Measurements from ENCODE around the gene UPF3A. TPM values are rescaled to one million over a fixed set of nuclear protein-coding genes. Genes with fewer than 3 reads are reported as not detected.

UPF3A gene
- total and polyA plus RNA-seq, 2 of the 4 experiments (the other 2 are of a cell fraction) = 11.7 to 51.6 TPM

DNA sequence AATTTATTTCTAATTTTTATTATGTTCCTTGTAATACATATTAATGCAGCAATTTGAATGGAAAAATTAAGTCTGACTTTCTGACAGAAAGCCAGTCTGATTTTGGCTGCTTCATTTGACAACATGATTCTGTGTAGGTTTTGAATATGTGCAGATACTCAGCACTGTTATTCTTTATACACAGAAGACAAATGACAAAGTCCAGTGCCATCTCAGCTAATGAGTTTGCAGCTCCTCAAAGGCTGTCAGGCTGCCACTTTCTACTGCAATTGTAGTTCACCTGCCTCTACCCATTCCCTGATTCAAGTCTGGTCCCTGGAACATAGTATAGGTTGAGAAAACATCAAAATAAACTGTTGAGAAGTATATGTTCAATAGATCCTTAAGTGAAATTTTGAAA lies 30.0 kb downstream of the UPF3A start:
- Histone ChIP-seq H2BK5ac (ENCODE audit: low read depth, low read length, poor library complexity, severe bottlenecking) (no peak overlapping the region), H3K4me1 (ENCODE audit: control insufficient read depth, insufficient read depth, low read length) (peaks cover 11% of the 10 kb centered on the region), H2BK120ac (ENCODE audit: low read depth, low read length) (no peak overlapping the region; the same call in 1 of the 2 replicates), H2BK20ac (ENCODE audit: low read depth, low read length) (0 out of 2 replicates have a peak overlapping the region, but pooled peaks have one; percentile 54), H2AK5ac (ENCODE audit: low read depth, low read length) (peak overlapping the region; percentile 22; the same call in 1 of the 2 replicates), H3K9me1 (ENCODE audit: insufficient read depth, low read length) (peaks cover 3% of the 10 kb centered on the region; the same call in 1 of the 2 replicates), H3K18ac (ENCODE audit: low read depth, low read length) (no peak overlapping the region), H2BK15ac (ENCODE audit: low read depth, low read length) (no peak overlapping the region), H3K23ac (ENCODE audit: low read depth, low read length) (no peak overlapping the region), H4K8ac (ENCODE audit: low read depth in 2 of 2, low read length in 2 of 2) (no peak overlapping the region), H3K36me3 (ENCODE audit: control insufficient read depth, insufficient read depth, low read length) (peaks cover 6% of the 10 kb centered on the region), H3K4ac (ENCODE audit: low read depth, low read length) (no peak overlapping the region), H3K79me1 (ENCODE audit: low read depth in 1 of 2, low read length in 2 of 2) (peaks cover 0 to 2% of the 10 kb centered on the region in 2 experiments; a peak in 1 of 4 replicates), H3K56ac (ENCODE audit: extremely low read depth, insufficient read depth, low read length) (no peak overlapping the region), H3K27ac (ENCODE audit: insufficient read depth, low read length) (no peak overlapping the region), H3K4me2 (ENCODE audit: low read depth, low read length) (no peak overlapping the region), H3K14ac (replicated peaks; ENCODE audit: low read depth, low read length) (no peak overlapping the region), H2AK9ac (replicated peaks; ENCODE audit: low read depth, low read length, poor library complexity) (no peak overlapping the region), H4K20me1 (ENCODE audit: insufficient read depth, low read length) (peaks cover 7% of the 10 kb centered on the region; the same call in 1 of the 2 replicates), H3K27me3 (ENCODE audit: control insufficient read depth, insufficient read depth, low read length) (no peaks in the 10 kb centered on the region), H3K9me3 (ENCODE audit: control insufficient read depth, insufficient read depth, low read length) (no peaks in the 10 kb centered on the region), H4K5ac (ENCODE audit: low read depth, low read length) (no peak overlapping the region), H3K9ac (ENCODE audit: low read depth, low read length) (no peak overlapping the region), H2AFZ (replicated peaks; ENCODE audit: low read length, poor library complexity) (no peak overlapping the region), H3K4me3 (ENCODE audit: insufficient read depth, low read depth, low read length) (no peak overlapping the region), H4K91ac (ENCODE audit: insufficient read depth, low read depth, low read length) (0 out of 2 replicates have a peak overlapping the region, but pooled peaks have one; percentile 49)
- POLR2A ChIA-PET (ENCODE audit: unreplicated experiment) = no interaction called here
- TF ChIP-seq RCOR1 (IDR thresholded peaks at IDR 0.05; ENCODE audit: insufficient replicate concordance, low read length) = no peak
- TF ChIP-seq, protein P1, sequence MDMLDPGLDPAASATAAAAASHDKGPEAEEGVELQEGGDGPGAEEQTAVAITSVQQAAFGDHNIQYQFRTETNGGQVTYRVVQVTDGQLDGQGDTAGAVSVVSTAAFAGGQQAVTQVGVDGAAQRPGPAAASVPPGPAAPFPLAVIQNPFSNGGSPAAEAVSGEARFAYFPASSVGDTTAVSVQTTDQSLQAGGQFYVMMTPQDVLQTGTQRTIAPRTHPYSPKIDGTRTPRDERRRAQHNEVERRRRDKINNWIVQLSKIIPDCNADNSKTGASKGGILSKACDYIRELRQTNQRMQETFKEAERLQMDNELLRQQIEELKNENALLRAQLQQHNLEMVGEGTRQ (IDR thresholded peaks at IDR 0.05; ENCODE audit: low read depth, low read length) = no peak
- TF ChIP-seq RFX5 (IDR thresholded peaks at IDR 0.05; ENCODE audit: low read depth, low read length) = no peak
- TF ChIP-seq CEBPB (IDR thresholded peaks at IDR 0.05; ENCODE audit: low read depth, low read length) = no peak
- no peak for TF ChIP-seq BHLHE40 (IDR thresholded peaks at IDR 0.05; ENCODE audit: low read depth, low read length)
- TF ChIP-seq CHD1 (IDR thresholded peaks at IDR 0.05; ENCODE audit: low read depth, low read length) = no peak
- TF ChIP-seq SMC3 (IDR thresholded peaks at IDR 0.05; ENCODE audit: low read depth, low read length) = no peak
- TF ChIP-seq RAD21 (IDR thresholded peaks at IDR 0.05; ENCODE audit: low read length) = no peak
- TF ChIP-seq MAZ (IDR thresholded peaks at IDR 0.05; ENCODE audit: borderline replicate concordance, low read depth, low read length) = no peak
- no peak for TF ChIP-seq MXI1 (IDR thresholded peaks at IDR 0.05; ENCODE audit: borderline replicate concordance, low read depth, low read length)
- TF ChIP-seq, protein P2, sequence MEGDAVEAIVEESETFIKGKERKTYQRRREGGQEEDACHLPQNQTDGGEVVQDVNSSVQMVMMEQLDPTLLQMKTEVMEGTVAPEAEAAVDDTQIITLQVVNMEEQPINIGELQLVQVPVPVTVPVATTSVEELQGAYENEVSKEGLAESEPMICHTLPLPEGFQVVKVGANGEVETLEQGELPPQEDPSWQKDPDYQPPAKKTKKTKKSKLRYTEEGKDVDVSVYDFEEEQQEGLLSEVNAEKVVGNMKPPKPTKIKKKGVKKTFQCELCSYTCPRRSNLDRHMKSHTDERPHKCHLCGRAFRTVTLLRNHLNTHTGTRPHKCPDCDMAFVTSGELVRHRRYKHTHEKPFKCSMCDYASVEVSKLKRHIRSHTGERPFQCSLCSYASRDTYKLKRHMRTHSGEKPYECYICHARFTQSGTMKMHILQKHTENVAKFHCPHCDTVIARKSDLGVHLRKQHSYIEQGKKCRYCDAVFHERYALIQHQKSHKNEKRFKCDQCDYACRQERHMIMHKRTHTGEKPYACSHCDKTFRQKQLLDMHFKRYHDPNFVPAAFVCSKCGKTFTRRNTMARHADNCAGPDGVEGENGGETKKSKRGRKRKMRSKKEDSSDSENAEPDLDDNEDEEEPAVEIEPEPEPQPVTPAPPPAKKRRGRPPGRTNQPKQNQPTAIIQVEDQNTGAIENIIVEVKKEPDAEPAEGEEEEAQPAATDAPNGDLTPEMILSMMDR (conservative IDR thresholded peaks at IDR 0.05; ENCODE audit: low read depth, low read length) = no peak
- TF ChIP-seq NFE2L2 (IDR thresholded peaks at IDR 0.05; ENCODE audit: low read depth, low read length) = no peak
- TF ChIP-seq MAFK (IDR thresholded peaks at IDR 0.05; ENCODE audit: low read depth, low read length) = no peak
- TF ChIP-seq, protein P3, sequence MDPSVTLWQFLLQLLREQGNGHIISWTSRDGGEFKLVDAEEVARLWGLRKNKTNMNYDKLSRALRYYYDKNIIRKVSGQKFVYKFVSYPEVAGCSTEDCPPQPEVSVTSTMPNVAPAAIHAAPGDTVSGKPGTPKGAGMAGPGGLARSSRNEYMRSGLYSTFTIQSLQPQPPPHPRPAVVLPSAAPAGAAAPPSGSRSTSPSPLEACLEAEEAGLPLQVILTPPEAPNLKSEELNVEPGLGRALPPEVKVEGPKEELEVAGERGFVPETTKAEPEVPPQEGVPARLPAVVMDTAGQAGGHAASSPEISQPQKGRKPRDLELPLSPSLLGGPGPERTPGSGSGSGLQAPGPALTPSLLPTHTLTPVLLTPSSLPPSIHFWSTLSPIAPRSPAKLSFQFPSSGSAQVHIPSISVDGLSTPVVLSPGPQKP (IDR thresholded peaks at IDR 0.05; ENCODE audit: borderline replicate concordance, low read depth, low read length) = no peak
- no peak for TF ChIP-seq POLR2A (IDR thresholded peaks at IDR 0.05; ENCODE audit: low read depth, low read length)
- no peak for TF ChIP-seq FOS (IDR thresholded peaks at IDR 0.05; ENCODE audit: low read depth, low read length)
- ATAC-seq (ENCODE audit: low read depth) (no peak), DNase-seq (no peak)
- in situ Hi-C loops (cut with MboI; ENCODE audit: low sequenced_read_pairs) (no loop called here), intact Hi-C loops (cut with micrococcal nuclease) (no loop called here), dilution Hi-C loops (cut with HindIII; ENCODE audit: low sequenced_read_pairs, unreplicated experiment) (no loop called here)
- no TSS peak for BruUV-seq (replicated peaks)
- CTCF ChIA-PET = no interaction called here
